Stomach (tissue), 9 donors: ENCODE data around the gene FAM124A. TPM values are rescaled to one million over a fixed set of nuclear protein-coding genes. Genes with fewer than 3 reads are reported as not detected.

Experiments
- DNase-seq, 2 donors: peaks; one replicate each; pipeline versions ENCODE4 v3.0.0 to v3.0.0-alpha.2; 2013 to 2019
- H3K27ac ChIP-seq, 5 donors: fragments of 200-600 bp in 4 of 5; sonication (generic) in 4 of 5; one replicate each; pipeline ENCODE4 v1.5.1; 2013 to 2019; ENCODE audit warnings: mild to moderate bottlenecking in 1 of 5, moderate library complexity in 1 of 5
- H3K27me3 ChIP-seq, 3 donors: fragments of 200-600 bp; sonication (generic); one replicate each; pipeline ENCODE4 v1.5.1; 2017 to 2019; ENCODE audit warnings: mixed run types in 1 of 3
- H3K36me3 ChIP-seq, 4 donors: fragments of 200-600 bp; sonication (generic); 1 replicate in 3 of 4; 2 replicates in 1 of 4; pipeline ENCODE4 v1.5.1; 2016 to 2019
- H3K4me1 ChIP-seq, 4 donors: fragments of 200-600 bp; sonication (generic); one replicate each; pipeline ENCODE4 v1.5.1; 2016 to 2019
- H3K4me3 ChIP-seq, 4 donors: fragments of 200-600 bp; sonication (generic) in 3 of 4; one replicate each; pipeline ENCODE4 v1.5.1; 2016 to 2019; ENCODE audit warnings: mild to moderate bottlenecking in 1 of 4
- H3K9me3 ChIP-seq, 4 donors: fragments of 200-600 bp; sonication (generic); one replicate each; pipeline ENCODE4 v1.5.1; 2016 to 2019
- EP300 ChIP-seq: sonication (generic); formaldehyde crosslinking; IDR thresholded peaks from one replicate; pipeline ENCODE4 v1.6.1; 2017; ENCODE audit warnings: antibody characterized with exemption
- POLR2A ChIP-seq, 4 donors: fragments of 450-650 bp; IDR thresholded peaks; one replicate each; pipeline ENCODE4 v1.6.1; 2016; ENCODE audit warnings: antibody characterized with exemption in 4 of 4, control low read depth in 2 of 4, mild to moderate bottlenecking in 1 of 4, moderate library complexity in 1 of 4
- POLR2AphosphoS5 ChIP-seq, 3 donors: sonication (generic); formaldehyde crosslinking; IDR thresholded peaks; one replicate each; pipeline ENCODE4 v1.6.1; 2016; ENCODE audit warnings: antibody characterized with exemption in 3 of 3
- WGBS, 5 donors: extraction: QIAGEN DNeasy Blood & Tissue Kit in 3 of 5; methylation state at CpG; one replicate each; pipeline versions ENCODE4 v1.1.5 to v1.1.7; 2013 to 2018; 5-methylcytosine and 5-hydroxymethylcytosine counted together
- intact Hi-C: fragments of 100-400 bp; cut with DNase I; formaldehyde crosslinking; loops from one replicate; pipeline ENCODE4 v1.15.1; 2023; ENCODE audit warnings: low total_unique reads
- polyA plus RNA-seq, 3 donors: library from polyadenylated mRNA; stranded (reverse); fragments of 200-250 nt; gene quantifications; one replicate each; pipeline ENCODE4 v1.2.3, GENCODE V29; 2013
- total RNA-seq, 5 donors: library from RNA; depleted of rRNA; stranded (reverse); fragments of >200 nt; gene quantifications; one replicate each; pipeline versions ENCODE4 v1.1.0 to v1.2.3, GENCODE V29; 2014 to 2016
- TF ChIP-seq, protein P1 (sequence below), 7 experiments: fragments of 450-650 bp in 4 of 7; fragments of 200-600 bp in 3 of 7; sonication (generic) in 3 of 7; IDR thresholded peaks; one replicate each; pipeline ENCODE4 v1.5.1; 2016 to 2019; ENCODE audit warnings: antibody characterized with exemption in 7 of 7, control low read depth in 2 of 7, mild to moderate bottlenecking in 1 of 7
- donor health status: healthy with polysubstance abuse.
- donor health status: Bipolar disorder and iron deficiency.
- donor health status: healthy.

The FAM124A gene
- total and polyA plus RNA-seq, 8 donors, result 0.46 to 21.0 (median 2.6) TPM

GRCh38 chr13:51222686-51223559 is 725 bp downstream of the FAM124A start:
- H3K9me3 ChIP-seq, result no peaks in the 10 kb centered on the region
- peak overlapping the region; percentile 82 to 90 (median 85) for H3K4me3 ChIP-seq
- intact Hi-C loops, result loop anchor here (5.0 kb wide), 1 partner anchor 59 kb away; no protein-coding TSS in a partner anchor
- H3K4me1 ChIP-seq, result peaks cover 0 to 33% (median 21%) of the 10 kb centered on the region in 4 donors
- TF ChIP-seq, protein P1, sequence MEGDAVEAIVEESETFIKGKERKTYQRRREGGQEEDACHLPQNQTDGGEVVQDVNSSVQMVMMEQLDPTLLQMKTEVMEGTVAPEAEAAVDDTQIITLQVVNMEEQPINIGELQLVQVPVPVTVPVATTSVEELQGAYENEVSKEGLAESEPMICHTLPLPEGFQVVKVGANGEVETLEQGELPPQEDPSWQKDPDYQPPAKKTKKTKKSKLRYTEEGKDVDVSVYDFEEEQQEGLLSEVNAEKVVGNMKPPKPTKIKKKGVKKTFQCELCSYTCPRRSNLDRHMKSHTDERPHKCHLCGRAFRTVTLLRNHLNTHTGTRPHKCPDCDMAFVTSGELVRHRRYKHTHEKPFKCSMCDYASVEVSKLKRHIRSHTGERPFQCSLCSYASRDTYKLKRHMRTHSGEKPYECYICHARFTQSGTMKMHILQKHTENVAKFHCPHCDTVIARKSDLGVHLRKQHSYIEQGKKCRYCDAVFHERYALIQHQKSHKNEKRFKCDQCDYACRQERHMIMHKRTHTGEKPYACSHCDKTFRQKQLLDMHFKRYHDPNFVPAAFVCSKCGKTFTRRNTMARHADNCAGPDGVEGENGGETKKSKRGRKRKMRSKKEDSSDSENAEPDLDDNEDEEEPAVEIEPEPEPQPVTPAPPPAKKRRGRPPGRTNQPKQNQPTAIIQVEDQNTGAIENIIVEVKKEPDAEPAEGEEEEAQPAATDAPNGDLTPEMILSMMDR (IDR thresholded peaks at IDR 0.05), result no peak
- TF ChIP-seq POLR2AphosphoS5 (IDR thresholded peaks at IDR 0.05), result no peak
- TF ChIP-seq EP300, result no peak
- no peak for TF ChIP-seq POLR2A (IDR thresholded peaks at IDR 0.05)
- peak overlapping the region; percentile 19 to 85 (median 61) for H3K27ac ChIP-seq
- peak in 1 of 2 donors; percentile 56 for DNase-seq
- H3K36me3 ChIP-seq, result no peaks in the 10 kb centered on the region
- H3K27me3 ChIP-seq, result peaks cover 0 to 32% (median 5%) of the 10 kb centered on the region in 3 donors
- WGBS, 5 donors, result 9 to 15% (median 10%) methylated on average over 23 to 34 of the region's 34 CpGs

DNA sequence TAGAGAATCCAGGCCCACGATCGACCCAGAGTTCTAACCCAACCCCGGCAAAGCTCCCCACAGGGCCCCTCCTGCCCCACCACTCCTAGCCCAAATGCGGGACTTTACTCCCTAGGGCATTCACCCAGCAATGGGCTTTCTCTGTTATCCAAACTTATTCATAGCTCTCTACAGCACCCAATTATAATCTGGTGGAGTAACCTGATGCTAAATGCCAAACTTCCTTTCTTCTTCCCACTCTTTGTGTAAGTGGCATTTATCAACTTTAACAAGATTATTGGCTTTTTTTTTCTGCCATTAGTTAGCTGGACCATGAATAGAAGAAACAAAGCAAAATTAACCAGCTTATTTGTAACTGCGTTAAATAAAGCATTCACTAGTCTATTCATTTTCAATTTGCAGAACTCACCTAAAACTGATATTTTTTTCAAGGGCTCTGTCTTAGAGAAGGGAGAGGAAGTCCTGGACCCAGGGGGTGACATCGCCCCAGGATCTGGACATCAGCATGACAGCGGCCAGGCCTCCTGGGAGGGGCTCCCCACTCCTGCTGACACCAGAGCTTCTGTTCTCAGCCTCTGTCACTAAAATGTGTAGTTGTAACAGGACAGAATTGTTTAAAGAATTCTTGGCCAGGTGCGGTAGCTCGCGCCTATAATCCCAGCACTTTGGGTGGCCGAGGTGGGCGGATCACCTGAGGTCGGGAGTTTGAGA is 1.5 kb downstream of the FAM124A start:
- 74 to 80% (median 76%) methylated on average over 13 of the region's 13 CpGs for WGBS, 5 donors
- peaks cover 0 to 32% (median 5%) of the 10 kb centered on the region in 3 donors for H3K27me3 ChIP-seq
- H3K36me3 ChIP-seq, result no peaks in the 10 kb centered on the region
- intact Hi-C loops, result loop anchor here (5.0 kb wide), 1 partner anchor 59 kb away; no protein-coding TSS in a partner anchor
- DNase-seq, result no peak
- no peaks in the 10 kb centered on the region for H3K9me3 ChIP-seq
- H3K27ac ChIP-seq, result peak overlapping the region in 2 of 5 donors; percentile 72 to 85
- H3K4me3 ChIP-seq, result peak overlapping the region; percentile 82 to 90 (median 85)
- H3K4me1 ChIP-seq, result peaks cover 0 to 33% (median 21%) of the 10 kb centered on the region in 4 donors
- no peak for TF ChIP-seq EP300
- TF ChIP-seq, protein P1 (IDR thresholded peaks at IDR 0.05), result no peak
- no peak for TF ChIP-seq POLR2A (IDR thresholded peaks at IDR 0.05)
- TF ChIP-seq POLR2AphosphoS5 (IDR thresholded peaks at IDR 0.05), result no peak

- intact Hi-C loops, result no loop called here
- H3K9me3 ChIP-seq, result no peaks in the 10 kb centered on the region
- no peak overlapping the region for H3K27ac ChIP-seq
- H3K4me1 ChIP-seq, result peaks cover 2 to 39% (median 27%) of the 10 kb centered on the region in 4 donors
- H3K27me3 ChIP-seq, result peaks cover 0 to 32% (median 5%) of the 10 kb centered on the region in 3 donors
- no peaks in the 10 kb centered on the region for H3K36me3 ChIP-seq
- no peak for DNase-seq
- H3K4me3 ChIP-seq, result no peak overlapping the region
- no peak for TF ChIP-seq EP300
- TF ChIP-seq POLR2A (IDR thresholded peaks at IDR 0.05), result no peak
- TF ChIP-seq, protein P1 (IDR thresholded peaks at IDR 0.05), result no peak
- no peak for TF ChIP-seq POLR2AphosphoS5 (IDR thresholded peaks at IDR 0.05)
Observed at GRCh38 chr13:51225029-51225428, 2.8 kb downstream of the FAM124A start.

- intact Hi-C loops, result no loop called here
- Histone ChIP-seq H3K27me3 (peaks cover 0 to 17% (median 0%) of the 10 kb centered on the region in 3 donors), H3K4me1 (peaks cover 6 to 48% (median 25%) of the 10 kb centered on the region in 4 donors), H3K27ac (peak overlapping the region in 2 of 5 donors; percentile 13), H3K36me3 (no peaks in the 10 kb centered on the region), H3K4me3 (no peak overlapping the region), H3K9me3 (no peaks in the 10 kb centered on the region)
- no peak for TF ChIP-seq POLR2AphosphoS5 (IDR thresholded peaks at IDR 0.05)
- TF ChIP-seq, protein P1 (IDR thresholded peaks at IDR 0.05), result no peak
- no peak for TF ChIP-seq POLR2A (IDR thresholded peaks at IDR 0.05)
- no peak for TF ChIP-seq EP300
- DNase-seq, result no peak
- WGBS, 5 donors, result 52 to 79% (median 74%) methylated on average over 1 of the region's 1 CpG
Observed at GRCh38 chr13:51227404-51227803, 5.2 kb downstream of the FAM124A start.
